Ramos (cell line): ENCODE measurements around the gene RBM17.
"Not testable (repeated sequence)": the region's sequence is repeated elsewhere in the genome, so short reads cannot be mapped to it uniquely, and the experiment has no call there.

ENCODE experiments used
- in situ Hi-C: fragments of 300-500 bp; cut with MboI; formaldehyde crosslinking; loops from one replicate; pipeline ENCODE4 v1.14.3; 2022; ENCODE audit warnings: low sequenced_read_pairs; ENCODE audit not compliant: unreplicated experiment

The RBM17 gene

DNA sequence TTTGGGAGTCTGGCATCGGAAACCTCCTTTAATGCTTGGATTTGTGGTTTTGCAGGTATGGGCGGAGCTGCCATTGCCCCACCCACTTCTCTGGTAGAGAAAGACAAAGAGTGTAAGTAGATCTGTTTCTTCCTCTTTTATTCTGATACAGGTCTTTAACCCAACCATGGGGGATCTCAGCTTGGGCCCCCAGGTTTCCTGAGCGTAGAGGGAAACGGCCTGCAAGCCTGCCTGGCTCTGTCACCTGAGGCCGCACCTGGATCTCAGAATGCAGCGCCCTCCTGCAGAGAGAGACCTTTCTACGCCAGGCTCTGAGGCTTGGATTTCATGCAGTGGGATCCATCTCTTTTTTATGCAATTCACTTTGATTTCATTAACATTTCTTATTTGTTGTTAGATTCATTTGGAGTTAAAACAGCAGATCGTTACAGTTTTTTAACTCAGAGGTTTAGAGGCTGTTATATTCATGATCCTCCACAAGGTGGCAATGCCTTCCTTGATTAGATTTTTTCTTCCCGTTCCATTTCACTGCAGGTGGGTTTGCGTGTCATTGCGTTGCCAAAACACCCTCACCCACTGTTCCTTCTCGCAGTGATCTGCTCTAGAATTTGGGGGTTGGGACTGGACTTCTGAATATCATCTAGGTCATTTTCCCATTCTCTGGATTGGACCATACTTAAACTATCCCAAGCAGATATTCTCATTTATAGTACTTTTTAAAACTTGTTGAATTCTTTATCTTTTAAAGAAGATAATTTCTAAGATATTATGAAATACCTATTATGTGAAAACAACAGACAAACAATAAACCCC is 20.0 kb downstream of the RBM17 start:
- in situ Hi-C loops, result no loop called here

DNA sequence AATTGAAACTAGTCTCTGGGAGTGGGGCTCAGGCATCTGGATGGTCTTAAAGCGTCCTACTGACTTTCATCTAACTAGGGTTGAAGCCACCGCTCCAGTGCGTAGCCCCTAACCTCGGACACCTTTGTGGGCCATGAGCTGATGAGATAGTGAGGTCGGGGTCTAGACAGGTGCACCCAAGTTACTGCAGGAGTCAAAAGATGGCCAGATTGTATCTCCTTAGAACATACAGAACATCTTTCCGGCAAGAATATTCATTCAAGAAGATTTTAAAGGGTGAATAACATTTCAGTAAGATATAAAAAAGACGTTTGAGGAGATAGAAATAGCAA is 20.6 kb downstream of the RBM17 start:
- in situ Hi-C loops, result no loop called here

DNA sequence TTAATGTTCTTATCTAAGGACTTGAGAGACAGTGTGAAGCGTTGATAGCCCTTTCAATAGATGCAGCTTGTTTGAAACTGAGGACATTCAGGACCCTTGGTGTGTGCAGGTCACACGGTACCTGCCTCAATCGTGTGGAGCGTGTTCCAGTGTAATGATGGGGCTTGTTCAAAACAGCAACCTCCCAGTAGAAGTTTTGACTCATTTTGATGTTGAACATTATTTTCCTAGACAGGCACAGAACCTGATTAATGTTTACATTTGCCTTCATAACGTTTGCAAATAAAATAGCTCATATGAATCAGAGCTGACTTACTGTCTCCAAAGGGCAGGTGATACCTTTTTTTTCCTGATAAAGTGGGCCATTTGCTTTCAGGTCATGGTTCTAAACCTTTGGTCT is 21.3 kb downstream of the RBM17 start:
- in situ Hi-C loops, result loop anchor here (5.0 kb wide), 1 partner anchor 292 kb away; no protein-coding TSS in a partner anchor

DNA sequence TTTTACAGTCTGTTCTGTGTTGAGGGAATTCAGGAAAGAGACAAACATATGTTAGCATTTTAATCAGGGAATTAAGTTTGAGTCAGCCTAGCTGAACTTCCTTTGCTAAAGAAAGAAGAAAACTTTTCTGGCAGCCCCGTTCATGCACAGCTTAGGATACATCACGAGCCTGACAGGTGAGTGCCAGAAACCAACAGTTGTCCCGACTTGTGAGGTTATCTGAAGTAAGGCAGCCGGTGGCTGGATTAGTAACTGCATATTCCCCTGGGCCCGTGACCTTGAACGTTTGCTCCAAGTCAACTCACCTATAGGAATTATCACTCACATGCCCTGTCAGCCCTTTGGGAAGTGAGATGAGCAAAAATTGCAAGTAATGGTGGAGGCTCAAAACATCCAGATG is 24.1 kb downstream of the RBM17 start:
- in situ Hi-C loops, result loop anchor here (5.0 kb wide), 1 partner anchor 289 kb away; no protein-coding TSS in a partner anchor

DNA sequence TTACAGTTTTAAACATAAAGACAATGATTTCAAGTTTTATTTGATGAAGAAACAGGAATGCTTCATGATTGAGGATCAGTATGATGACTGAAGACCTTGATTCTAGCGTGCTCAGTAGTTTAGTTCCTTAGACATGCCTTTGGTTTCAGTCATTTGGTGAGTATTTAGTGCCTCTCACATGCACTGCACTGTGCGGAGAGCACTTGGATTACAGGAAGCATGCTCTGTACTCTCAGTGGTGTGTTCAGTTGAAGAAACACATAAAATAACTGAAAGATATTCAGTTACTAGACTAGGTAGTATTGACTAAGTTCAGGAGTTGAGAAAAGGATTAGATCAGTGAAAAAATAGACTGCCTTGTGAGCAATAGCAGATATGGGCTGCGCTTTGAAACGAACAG is 25.5 kb downstream of the RBM17 start:
- in situ Hi-C loops, result loop anchor here (5.0 kb wide), 1 partner anchor 288 kb away; no protein-coding TSS in a partner anchor

DNA sequence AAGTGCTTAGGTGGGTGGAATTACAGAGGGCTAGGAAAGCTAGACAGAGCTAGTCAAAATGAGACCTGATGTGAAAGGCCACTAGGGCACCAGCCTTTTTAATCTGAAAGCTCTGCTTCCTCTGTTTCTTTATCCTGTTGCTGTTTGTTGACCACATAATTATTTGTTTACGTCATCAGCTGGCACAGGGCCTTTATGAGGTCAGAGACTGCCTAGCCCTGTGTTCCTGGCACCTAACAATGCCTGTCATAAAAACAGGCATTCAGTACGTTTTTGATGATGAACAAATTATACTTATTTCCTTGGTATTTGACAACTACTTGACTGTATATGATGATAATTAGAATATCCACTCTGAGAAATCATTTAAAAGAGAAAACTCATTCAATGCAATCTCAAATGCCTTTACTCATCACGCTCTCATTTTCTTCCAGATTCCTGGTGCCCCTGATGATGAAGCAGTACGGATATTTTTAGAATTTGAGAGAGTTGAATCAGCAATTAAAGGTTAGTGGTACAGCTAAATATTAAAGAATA is 26.0 kb downstream of the RBM17 start:
- in situ Hi-C loops, result loop anchor here (5.0 kb wide), 1 partner anchor 287 kb away; no protein-coding TSS in a partner anchor

DNA sequence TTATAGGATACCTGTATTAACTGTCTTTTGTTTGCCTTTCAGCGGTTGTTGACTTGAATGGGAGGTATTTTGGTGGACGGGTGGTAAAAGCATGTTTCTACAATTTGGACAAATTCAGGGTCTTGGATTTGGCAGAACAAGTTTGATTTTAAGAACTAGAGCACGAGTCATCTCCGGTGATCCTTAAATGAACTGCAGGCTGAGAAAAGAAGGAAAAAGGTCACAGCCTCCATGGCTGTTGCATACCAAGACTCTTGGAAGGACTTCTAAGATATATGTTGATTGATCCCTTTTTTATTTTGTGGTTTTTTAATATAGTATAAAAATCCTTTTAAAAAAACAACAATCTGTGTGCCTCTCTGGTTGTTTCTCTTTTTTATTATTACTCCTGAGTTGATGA is 26.6 kb downstream of the RBM17 start:
- in situ Hi-C loops, result no loop called here

DNA sequence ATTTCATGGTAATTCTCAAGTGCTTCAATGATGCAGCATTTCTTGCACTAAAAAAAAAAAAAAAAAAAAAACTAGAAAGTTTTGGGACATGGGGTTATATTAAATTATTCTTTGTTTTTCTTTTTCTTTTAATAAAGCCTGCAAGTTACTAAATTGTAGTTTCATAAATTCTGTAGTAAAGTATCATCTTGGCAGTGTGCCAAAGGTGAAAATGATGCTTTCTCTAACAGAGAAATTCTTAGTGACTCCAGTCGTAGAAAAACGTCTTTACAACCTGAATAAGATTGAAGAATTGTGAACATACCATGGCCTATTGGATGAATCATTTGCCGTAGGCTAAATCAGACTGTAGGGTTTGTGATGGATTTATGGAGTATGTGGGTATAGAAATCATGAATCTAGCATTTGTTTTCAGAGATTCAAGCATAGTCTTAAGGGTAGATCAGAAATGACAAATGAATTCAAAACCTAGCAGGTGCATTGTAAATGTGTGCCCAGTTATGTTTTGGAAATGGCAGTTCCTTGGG is 27.1 kb downstream of the RBM17 start:
- in situ Hi-C loops, result no loop called here

DNA sequence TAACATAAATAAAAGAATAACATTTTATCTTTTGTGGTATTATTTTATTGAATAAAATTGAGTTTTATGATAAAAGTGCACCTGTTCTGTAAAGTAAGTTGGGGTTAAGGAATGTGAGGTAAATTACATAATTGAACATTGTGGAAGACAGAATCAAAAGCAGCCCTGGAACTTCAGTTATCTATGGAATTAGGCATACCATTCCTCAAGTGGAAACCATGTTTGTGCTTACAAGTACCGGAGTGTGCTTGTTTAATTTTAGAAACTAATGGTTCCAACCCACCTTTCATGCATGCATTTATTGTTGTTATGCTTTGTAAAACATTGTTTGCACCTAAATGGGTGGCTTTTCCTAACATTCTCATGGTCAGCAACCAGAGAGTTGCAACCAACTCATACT is 28.0 kb downstream of the RBM17 start:
- in situ Hi-C loops, result no loop called here

DNA sequence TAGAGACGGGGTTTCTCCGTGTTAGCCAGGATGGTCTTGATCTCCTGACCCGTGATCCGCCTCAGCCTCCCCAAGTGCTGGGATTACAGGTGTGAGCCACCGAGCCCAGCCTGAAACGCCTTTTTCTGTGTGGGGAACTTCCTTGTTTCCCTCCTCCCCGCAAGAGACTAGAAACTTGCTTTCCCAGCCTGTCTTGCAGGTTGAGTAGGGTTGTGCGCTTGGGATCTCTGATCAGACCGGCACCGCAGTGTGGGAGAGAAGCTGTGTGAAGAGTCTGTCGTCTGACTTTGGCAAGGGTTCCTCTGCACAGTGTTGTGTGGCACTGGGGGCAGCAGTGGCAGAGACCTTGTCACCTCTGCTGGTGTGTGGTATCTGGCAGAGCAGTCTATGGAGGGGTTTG is 28.9 kb downstream of the RBM17 start:
- in situ Hi-C loops, result no loop called here

DNA sequence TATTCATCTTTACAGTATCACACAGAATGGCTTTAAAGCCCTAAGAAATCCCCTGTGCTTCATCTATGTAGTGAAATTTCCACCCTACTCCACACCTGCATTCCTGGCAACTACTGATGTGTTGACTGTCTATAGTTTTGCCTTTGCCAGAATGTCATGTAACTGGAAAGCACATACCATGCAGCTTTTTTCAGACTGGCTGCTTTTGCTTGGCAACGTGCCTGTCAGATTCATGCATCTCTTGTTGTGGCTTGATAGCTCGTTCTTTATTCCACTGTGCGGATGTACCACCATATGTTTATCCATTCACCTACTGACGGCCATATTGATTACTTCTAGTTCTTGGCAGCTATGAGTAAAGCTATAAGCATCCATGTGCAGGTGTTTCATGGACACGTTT is 30.6 kb downstream of the RBM17 start:
- in situ Hi-C loops, result no loop called here

DNA sequence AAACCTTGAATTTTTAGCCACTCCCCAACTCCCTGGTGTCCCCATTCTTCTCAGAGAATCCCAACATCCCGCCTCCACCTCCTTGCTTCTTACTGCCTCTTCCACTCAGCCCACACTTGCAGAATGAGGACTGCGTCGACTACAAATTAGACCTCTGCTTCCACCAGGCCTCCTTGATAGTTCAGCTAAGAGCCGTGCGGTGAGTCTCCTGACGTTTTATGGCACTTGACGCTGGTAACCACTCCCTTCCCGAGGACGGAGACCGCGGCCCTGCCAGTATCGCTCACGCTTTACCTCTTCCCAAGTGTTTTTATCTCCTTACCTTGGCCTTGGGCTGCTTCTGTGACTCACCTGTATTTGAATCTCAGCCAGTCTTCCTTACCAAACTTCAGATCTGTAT is 31.1 kb downstream of the RBM17 start:
- in situ Hi-C loops, result no loop called here

DNA sequence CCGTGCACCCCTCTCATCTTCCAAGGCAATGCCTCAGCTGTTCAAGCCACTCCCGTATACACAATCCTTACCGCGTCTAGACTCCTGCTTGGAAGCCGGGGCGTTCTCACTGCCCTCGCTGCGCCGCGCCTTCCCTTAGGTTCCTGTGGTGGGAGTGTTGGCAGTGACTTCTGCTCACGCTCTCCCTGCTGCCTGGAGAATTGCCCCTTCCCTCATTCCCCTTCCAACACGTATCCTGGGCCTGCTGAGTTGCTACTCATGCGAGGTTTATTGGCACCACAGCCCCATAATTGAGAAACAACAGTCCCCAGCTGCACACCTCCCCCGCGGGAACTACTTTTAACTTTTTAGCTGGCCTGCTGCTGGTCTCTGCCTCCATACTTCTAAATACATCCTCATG is 31.9 kb downstream of the RBM17 start:
- in situ Hi-C loops, result no loop called here

DNA sequence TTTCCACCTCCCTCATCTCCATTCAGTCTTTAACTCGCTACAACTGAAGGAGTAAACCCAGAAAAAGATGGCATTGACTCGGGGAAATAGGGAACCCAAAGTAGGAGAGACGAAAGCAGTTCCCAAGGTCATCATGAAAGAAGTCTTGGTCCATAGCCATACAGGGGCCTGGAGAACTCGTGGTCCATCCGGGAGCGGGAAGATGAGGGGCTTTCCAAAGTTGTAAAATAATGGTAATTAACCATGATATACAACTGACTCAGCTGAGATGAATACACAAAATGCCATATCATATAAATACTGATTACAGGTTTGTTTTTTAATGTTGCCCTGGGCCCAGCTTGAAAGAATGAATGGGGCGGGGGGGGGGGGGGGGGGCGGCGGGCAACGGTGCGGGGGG is 32.3 kb downstream of the RBM17 start:
- in situ Hi-C loops, result no loop called here

DNA sequence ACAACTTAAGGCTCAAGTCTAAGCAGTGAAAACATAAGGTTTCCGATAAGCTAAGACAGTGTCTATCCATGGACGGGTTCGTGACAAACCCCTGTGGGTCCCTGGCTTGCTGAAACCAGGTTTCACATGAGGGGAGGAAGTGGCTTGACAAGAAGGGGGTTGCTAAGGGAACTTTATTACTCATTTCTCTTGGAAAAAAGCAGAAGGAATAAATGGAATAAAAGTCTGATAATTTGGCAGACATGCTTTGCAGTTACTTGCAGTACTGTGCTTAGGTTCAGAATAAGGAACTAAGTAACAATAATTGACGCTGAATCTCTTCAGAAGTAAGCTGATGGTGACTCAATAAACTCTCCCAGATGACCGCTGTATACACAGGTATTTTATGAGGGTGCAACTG is 34.7 kb downstream of the RBM17 start:
- in situ Hi-C loops, result no loop called here

DNA sequence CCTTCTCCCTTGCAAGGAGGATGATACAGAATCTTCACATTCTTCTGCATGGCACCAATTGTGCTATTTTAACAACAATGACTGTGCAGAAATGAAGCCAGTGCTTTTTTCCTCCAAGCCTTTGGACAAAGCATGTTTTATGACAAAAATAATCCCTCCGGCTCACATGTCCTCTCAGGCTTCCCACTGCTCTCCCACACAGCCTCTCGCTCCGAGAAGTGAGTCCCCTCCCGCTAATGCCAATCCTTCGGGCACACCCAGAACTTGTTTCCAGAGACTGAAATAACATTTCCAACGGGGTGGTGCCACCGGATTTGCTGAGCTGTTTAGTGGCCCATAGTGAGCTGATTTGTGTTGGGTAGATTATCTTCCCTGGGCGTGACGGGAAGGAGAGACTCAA is 35.8 kb downstream of the RBM17 start:
- in situ Hi-C loops, result no loop called here

DNA sequence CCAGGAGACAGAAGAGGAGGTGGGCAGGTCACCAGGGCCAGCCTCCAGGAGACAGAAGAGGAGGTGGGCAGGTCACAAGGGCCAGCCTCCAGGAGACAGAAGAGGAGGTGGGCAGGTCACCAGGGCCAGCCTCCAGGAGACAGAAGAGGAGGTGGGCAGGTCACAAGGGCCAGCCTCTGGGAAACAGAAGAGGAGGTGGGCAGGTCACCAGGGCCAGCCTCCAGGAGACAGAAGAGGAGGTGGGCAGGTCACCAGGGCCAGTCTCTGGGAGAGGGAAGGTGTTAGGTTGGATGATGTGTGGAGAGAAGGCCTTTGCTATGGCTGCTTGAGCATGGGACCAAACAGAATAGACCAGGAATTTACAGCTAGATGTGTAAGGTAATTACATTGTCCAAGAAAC is 38.6 kb downstream of the RBM17 start:
- in situ Hi-C loops, result not testable (repeated sequence)

DNA sequence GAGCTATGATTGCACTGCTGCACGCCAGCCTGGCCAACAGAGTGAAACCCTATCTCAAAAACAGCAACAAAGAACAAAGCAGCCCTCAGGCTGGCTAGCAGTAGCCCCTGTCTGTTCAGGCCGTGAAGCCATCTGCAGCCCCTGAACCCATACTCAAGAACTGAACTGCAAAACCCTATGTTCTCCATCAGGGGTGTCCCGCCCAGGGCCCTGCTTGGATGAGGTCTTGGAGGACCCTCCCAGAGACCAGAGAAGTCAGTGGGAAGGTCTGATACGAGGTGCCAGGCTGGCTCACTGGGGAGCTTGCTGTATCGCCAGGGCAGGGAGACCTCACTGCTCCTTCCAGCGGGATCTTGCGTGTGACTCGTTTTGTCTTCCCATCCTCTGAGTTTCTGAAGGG is 39.3 kb downstream of the RBM17 start:
- in situ Hi-C loops, result no loop called here

DNA sequence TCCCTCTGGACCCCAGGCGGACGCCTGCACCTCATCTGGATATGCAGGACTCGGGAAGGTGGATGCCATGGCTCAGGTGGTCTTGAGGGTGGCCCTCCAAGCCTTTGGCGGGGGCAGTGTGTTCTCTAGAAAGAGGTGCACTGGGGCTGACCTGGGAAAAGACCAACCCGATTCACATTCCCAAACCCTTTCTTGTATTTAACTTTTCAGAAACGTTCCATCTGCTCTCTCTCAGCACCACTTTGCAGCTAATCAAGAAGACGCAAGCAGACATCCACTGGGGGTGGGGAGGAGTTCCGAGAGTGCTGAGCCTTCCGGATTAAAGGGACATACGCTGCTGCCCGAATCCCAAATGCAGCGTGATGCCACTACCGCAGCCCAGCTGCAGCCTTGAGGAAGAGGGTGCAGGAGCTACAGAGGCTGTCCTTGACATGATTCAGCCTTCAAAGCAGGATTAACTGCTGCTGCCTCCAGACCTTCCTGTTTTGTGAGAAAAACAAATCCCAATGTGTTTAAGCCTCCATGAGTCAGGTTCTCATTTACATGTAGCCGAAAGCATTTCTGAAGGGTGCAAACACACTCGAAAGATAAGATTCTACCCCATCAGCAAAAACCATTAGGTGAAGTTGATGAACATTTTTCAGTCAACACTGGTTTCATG is 39.9 kb downstream of the RBM17 start:
- in situ Hi-C loops, result no loop called here

DNA sequence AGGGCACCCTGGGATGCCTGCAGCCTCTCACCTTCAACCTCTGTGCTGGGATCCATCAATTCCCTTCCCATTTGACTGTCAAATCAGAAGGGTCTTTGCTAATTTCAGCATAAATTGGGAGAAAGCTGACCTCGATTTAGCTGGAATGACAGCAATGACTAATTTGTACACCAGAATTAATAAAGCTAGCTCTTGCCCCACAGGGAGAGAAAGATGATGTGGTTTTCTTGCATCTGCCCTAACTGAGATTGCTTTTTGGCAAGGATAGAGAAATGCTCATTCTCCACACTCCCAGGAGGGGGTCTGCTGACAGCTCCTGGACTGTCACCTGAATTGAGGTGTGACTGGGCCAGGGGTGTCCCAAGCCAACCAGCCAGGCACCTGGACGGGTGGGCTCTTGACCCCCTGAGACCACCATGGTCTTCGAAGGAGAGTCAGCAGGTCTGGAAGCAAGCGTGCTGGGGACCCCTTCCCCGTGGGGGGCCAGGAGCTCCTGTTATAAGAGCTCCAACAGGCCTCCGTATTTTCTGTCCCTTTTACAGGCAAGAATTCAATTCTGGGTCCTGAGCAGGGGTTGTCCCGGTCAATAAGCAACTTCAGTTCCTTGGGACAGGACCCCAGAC is 42.1 kb downstream of the RBM17 start:
- in situ Hi-C loops, result no loop called here
